Neural cell (in vitro differentiated cells): ENCODE results near the gene TXNRD1. TPM values are rescaled to one million over a fixed set of nuclear protein-coding genes. Genes with fewer than 3 reads are reported as not detected.

ENCODE experiments used
- H2AFZ ChIP-seq: fragments of 200-600, 300-800 bp; sonication (generic), shearing (Covaris generic); 2 replicates; pipeline ENCODE4 v1.6.0; 2014; ENCODE audit warnings: low read depth, mild to moderate bottlenecking, antibody characterized with exemption, low read length, moderate library complexity
- H3F3A ChIP-seq: fragments of 200-600 bp; shearing (Covaris generic); 2 replicates; pipeline ENCODE4 v1.6.1; 2016; ENCODE audit warnings: mild to moderate bottlenecking, moderate library complexity, mixed read lengths, antibody characterized with exemption, low read length; ENCODE audit not compliant: insufficient read depth, poor library complexity, severe bottlenecking
- H3K27ac ChIP-seq: fragments of 200-600, 300-800 bp; sonication (generic), shearing (Covaris generic); 2 replicates; pipeline ENCODE4 v1.5.1; 2014; ENCODE audit warnings: mild to moderate bottlenecking, low read length, moderate library complexity
- H3K27me3 ChIP-seq: fragments of 300-800, 200-600 bp; sonication (generic), shearing (Covaris generic); 2 replicates; pipeline ENCODE4 v1.6.0; 2014; ENCODE audit warnings: mild to moderate bottlenecking, low read depth, low read length, moderate library complexity; ENCODE audit not compliant: insufficient read depth
- H3K36me3 ChIP-seq: fragments of 300-800, 200-600 bp; sonication (generic), shearing (Covaris generic); 2 replicates; pipeline ENCODE4 v1.5.1; 2014; ENCODE audit warnings: mild to moderate bottlenecking, antibody characterized with exemption, low read length, moderate library complexity; ENCODE audit not compliant: insufficient read depth
- H3K4me2 ChIP-seq: fragments of 300-800, 200-600 bp; sonication (generic), shearing (Covaris generic); 2 replicates; pipeline ENCODE4 v1.6.0; 2014; ENCODE audit warnings: mild to moderate bottlenecking, low read length
- H3K4me3 ChIP-seq: fragments of 300-800, 200-600 bp; sonication (generic), shearing (Covaris generic); 2 replicates; pipeline ENCODE4 v1.5.1; 2014; ENCODE audit warnings: mild to moderate bottlenecking, low read length, moderate library complexity
- H3K79me2 ChIP-seq: fragments of 200-600 bp; shearing (Covaris generic); replicated peaks from 2 replicates; pipeline ENCODE4 v1.6.0; 2014; ENCODE audit warnings: mild to moderate bottlenecking, low read length, moderate library complexity; ENCODE audit not compliant: insufficient read depth
- H3K9ac ChIP-seq: fragments of 300-800, 200-600 bp; sonication (generic), shearing (Covaris generic); 2 replicates; pipeline ENCODE4 v1.6.1; 2016; ENCODE audit warnings: mild to moderate bottlenecking, low read length, mixed read lengths
- H3K9me2 ChIP-seq: fragments of 200-600 bp; shearing (Covaris generic); 2 replicates; pipeline ENCODE4 v1.6.1; 2016; ENCODE audit warnings: mild to moderate bottlenecking, low read length, mixed read lengths; ENCODE audit not compliant: insufficient read depth
- H3K9me3 ChIP-seq: fragments of 200-600, 300-800 bp; sonication (generic), shearing (Covaris generic); 2 replicates; pipeline ENCODE4 v1.6.1; 2016; ENCODE audit warnings: mild to moderate bottlenecking, mixed run types, low read length, moderate library complexity, mixed read lengths
- H4K20me1 ChIP-seq: fragments of 200-600 bp; shearing (Covaris generic); 2 replicates; pipeline ENCODE4 v1.6.1; 2016; ENCODE audit warnings: mild to moderate bottlenecking, mixed run types; ENCODE audit not compliant: insufficient read depth
- CTCF ChIP-seq: fragments of 450-650 bp; IDR thresholded peaks from 2 replicates; pipeline ENCODE4 v1.5.1; 2014; ENCODE audit warnings: antibody characterized with exemption, mild to moderate bottlenecking, moderate library complexity; ENCODE audit not compliant: poor library complexity, severe bottlenecking
- EP300 ChIP-seq: fragments of 450-650 bp; conservative IDR thresholded peaks from 2 replicates; pipeline ENCODE4 v1.6.1; 2014; ENCODE audit warnings: antibody characterized with exemption, mild to moderate bottlenecking, moderate library complexity; ENCODE audit not compliant: poor library complexity, severe bottlenecking
- EZH2 ChIP-seq: fragments of 200-600, 300-800 bp; shearing (Covaris generic), sonication (generic); IDR thresholded peaks from 2 replicates; pipeline ENCODE4 v1.6.1; 2014; ENCODE audit warnings: antibody characterized with exemption, low read length, borderline replicate concordance, mild to moderate bottlenecking; ENCODE audit not compliant: insufficient read depth, poor library complexity, severe bottlenecking
- MXI1 ChIP-seq: fragments of 450-650 bp; conservative IDR thresholded peaks from 2 replicates; pipeline ENCODE4 v1.6.1; 2014; ENCODE audit warnings: antibody characterized with exemption, mild to moderate bottlenecking; ENCODE audit not compliant: poor library complexity, severe bottlenecking
- POLR2AphosphoS5 ChIP-seq: IDR thresholded peaks from 2 replicates; pipeline ENCODE4 v1.6.1; 2012
- RAD21 ChIP-seq: fragments of 450-650 bp; conservative IDR thresholded peaks from 2 replicates; pipeline ENCODE4 v1.6.1; 2014; ENCODE audit warnings: antibody characterized with exemption, mild to moderate bottlenecking, moderate library complexity
- REST ChIP-seq: IDR thresholded peaks from 2 replicates; pipeline ENCODE4 v1.6.1; 2012; ENCODE audit warnings: borderline replicate concordance
- SMC3 ChIP-seq: fragments of 450-650 bp; conservative IDR thresholded peaks from 2 replicates; pipeline ENCODE4 v1.6.1; 2014; ENCODE audit warnings: antibody characterized with exemption, mild to moderate bottlenecking, moderate library complexity; ENCODE audit not compliant: poor library complexity
- TAF1 ChIP-seq: IDR thresholded peaks from 2 replicates; pipeline ENCODE4 v1.6.1; 2012; ENCODE audit warnings: low read depth
- polyA plus RNA-seq: library from polyadenylated mRNA; depleted of rRNA; stranded (reverse); fragments of >200 nt; gene quantifications from 2 replicates; pipeline ENCODE4 v1.2.3, GENCODE V29; 2014

TXNRD1 gene
- polyA plus RNA-seq, 1 donor from 2014 or later, result 59.6 TPM

- no peaks in the 10 kb centered on the region for H3K9me2 ChIP-seq
- no peak overlapping the region for H3K4me2 ChIP-seq
- no peaks in the 10 kb centered on the region for H3F3A ChIP-seq
- TF ChIP-seq EP300 (no peak), CTCF (no peak), SMC3 (no peak), REST (no peak), EZH2 (no peak), RAD21 (no peak), TAF1 (no peak), MXI1 (no peak), POLR2AphosphoS5 (no peak)
- H3K79me2 ChIP-seq, result no peaks in the 10 kb centered on the region
- no peaks in the 10 kb centered on the region for H3K27me3 ChIP-seq
- H2AFZ ChIP-seq, result no peak overlapping the region
- H3K9ac ChIP-seq, result no peak overlapping the region
- H4K20me1 ChIP-seq, result no peaks in the 10 kb centered on the region
- H3K27ac ChIP-seq, result no peak overlapping the region
- H3K36me3 ChIP-seq, result peaks cover 4% of the 10 kb centered on the region
- no peaks in the 10 kb centered on the region for H3K9me3 ChIP-seq
- H3K4me3 ChIP-seq, result no peak overlapping the region
Measured at GRCh38 chr12:104354868-104355570, 139.4 kb downstream of the TXNRD1 start.

GRCh38 chr12:104355630-104356029 is 140.1 kb downstream of the TXNRD1 start:
- TF ChIP-seq SMC3 (no peak), CTCF (no peak), REST (no peak), TAF1 (no peak), MXI1 (no peak), EZH2 (no peak), EP300 (no peak), RAD21 (no peak), POLR2AphosphoS5 (no peak)
- no peaks in the 10 kb centered on the region for H4K20me1 ChIP-seq
- no peaks in the 10 kb centered on the region for H3F3A ChIP-seq
- no peak overlapping the region for H2AFZ ChIP-seq
- H3K27ac ChIP-seq, result no peak overlapping the region
- no peak overlapping the region for H3K4me3 ChIP-seq
- H3K36me3 ChIP-seq, result peaks cover 4% of the 10 kb centered on the region
- no peaks in the 10 kb centered on the region for H3K9me2 ChIP-seq
- no peak overlapping the region for H3K9ac ChIP-seq
- H3K4me2 ChIP-seq, result no peak overlapping the region
- no peaks in the 10 kb centered on the region for H3K79me2 ChIP-seq
- no peaks in the 10 kb centered on the region for H3K9me3 ChIP-seq
- H3K27me3 ChIP-seq, result no peaks in the 10 kb centered on the region
